GM18507 (cell line): ENCODE data around the gene TRIM24.
"Not testable (repeated sequence)": the region's sequence is repeated elsewhere in the genome, so short reads cannot be mapped to it uniquely, and the experiment has no call there.

ENCODE experiments used
- DNase-seq: peaks from one replicate; pipeline ENCODE4 v3.0.0; 2011; ENCODE audit warnings: low read depth; ENCODE audit not compliant: insufficient read length; ENCODE audit errors: extremely low spot score
- FAIRE-seq: peaks from 2 replicates; lab custom pipeline; 2011; peaks lifted over from hg19 to GRCh38; lab: Jason Lieb, UNC

TRIM24 gene

DNA sequence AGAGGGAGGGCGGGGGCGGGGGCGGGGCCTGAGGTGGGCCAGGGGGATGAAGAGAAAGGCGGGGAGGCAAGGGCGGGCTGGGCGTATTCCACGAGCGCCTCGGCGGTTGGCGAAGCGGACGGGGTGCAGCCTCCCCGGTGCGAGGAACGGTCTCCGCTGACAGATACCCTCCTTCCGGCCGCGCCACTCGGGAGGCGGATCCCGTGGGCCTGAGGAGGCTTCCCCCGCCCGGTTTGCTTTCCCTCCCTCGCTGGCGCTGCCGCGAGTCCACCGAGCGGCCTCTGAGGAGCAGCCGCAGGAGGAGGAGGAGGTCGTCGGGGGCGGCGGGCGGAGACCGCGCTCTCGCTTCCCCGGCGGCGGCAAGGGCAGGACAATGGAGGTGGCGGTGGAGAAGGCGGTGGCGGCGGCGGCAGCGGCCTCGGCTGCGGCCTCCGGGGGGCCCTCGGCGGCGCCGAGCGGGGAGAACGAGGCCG, at the start of gene TRIM24:
TSS of gene TRIM24 (plus strand) at position 84 of the 473 bp plus-strand sequence. CDS start at position 374, 290 bp downstream.
- FAIRE-seq, result no peak
- no peak for DNase-seq

DNA sequence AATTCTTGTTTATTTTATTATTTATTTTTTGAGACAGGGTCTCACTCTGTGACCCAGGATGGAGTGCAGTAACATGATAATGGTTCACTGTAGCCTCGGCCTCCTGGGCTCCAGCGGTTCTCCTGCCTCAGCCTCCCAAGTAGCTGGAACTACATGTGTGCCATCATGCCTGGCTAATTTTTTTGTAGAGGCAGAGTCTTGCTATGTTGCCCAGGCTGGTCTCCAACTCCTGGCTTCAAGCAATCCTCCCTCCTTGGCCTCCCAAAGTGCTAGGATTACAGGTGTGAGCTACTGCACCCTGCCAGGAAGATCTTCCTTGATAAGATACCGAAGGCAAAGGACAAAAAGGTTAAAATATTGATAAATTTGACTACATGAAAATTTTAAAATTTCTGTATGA, 48.0 kb upstream of the TRIM24 start:
- not testable (repeated sequence) for DNase-seq, FAIRE-seq

DNA sequence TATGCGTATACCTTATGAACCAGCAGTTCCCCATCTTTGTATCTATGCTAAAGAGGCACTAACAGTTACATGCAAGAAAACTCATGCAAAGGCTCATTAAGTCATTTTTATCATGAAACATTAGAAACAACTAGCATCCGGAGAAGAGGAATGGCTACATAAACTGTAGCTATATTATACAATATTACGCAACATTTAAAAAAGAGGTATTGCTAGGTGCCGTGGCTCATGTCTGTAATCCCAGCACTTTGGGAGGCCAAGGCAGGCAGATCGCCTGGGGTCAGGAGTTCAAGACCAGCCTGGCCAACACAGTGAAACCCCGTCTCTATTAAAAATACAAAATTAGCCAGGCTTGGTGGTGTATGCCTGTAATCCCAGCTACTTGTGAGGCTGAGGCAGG, 47.1 kb upstream of the TRIM24 start:
- not testable (repeated sequence) for FAIRE-seq, DNase-seq

DNA sequence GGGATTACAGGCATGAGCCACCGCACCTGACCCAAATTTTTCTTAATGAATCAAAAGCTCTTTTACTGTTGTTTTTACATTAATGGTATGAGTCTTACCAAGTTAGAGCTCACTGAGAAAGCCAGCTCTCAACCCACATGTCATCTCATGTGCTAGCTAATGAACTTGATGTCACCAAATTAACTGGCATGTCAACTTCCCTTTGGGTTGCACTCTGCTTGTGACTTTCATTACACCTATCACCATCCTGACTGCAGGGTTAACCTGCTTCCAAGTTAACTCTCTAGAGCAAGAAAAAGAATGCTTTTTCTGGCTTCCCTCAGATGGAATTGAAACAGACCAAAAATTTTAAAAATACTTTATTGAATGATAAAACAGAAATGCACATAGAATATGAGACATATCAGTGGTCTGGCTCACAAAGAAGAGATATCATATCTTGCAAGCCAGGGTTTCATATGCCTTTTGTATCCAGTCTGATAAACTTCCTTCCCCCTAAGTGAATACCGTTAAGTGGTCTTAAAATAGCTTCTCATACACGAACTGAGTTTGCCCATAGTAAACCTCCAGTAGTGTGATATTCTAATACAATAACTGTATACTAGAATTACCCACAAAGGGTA, 42.9 kb upstream of the TRIM24 start:
- no peak for FAIRE-seq
- no peak for DNase-seq

DNA sequence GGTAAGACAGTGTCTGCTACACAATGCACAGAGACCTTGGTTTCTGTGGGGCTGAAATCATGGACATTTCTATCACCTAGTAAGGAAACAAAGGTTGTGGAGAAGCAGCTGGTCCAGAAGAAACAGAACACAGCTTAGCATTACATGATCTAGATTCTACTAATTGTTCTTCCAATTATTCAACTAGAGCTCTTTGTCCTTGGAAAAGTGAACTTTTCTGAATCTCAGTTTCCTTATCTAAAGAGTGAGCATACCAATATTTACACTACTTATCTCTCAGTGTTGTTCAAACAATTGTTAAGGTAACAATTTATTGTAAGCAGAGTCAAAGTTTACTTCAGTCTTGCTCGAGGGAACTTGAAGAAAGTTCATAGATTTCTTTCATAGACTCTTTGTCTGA, 42.3 kb upstream of the TRIM24 start:
- FAIRE-seq, result no peak
- DNase-seq, result no peak

DNA sequence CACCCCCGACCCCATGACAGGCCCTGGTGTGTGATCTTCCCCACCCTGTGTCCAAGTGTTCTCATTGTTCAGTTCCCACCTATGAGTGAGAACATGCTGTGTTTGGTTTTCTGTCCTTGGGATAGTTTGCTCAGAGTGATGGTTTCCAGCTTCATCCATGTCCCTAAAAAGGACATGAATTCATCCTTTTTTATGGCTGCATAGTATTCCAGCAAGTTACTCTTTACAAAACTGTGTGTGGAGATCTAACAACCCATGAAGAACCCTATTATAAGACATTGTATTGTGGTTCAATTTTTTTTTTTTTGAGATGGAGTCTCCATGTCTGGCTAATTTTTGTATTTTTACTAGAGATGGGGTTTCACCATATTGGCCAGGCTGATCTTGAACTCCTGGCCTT, 41.7 kb upstream of the TRIM24 start:
- not testable (repeated sequence) for DNase-seq, FAIRE-seq

DNA sequence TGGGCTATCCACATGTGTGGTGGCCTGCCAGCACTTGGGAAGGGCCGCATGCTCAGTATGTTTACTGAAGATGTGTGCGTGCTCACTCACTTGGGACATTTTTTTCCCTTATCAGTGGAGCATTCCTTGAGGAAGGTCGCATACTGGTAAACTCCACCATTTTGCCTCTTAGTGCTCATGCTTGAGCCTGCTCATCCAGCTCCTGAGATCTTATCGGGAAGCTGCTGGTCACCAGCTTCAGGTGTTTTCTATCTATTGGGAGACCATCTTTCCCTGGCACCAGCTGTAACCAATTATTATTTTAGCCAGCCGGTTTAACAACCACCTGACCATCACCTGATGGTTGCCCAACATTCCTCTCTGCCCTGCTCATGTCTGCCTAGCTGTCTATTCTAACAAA, 35.0 kb upstream of the TRIM24 start:
- FAIRE-seq, result no peak
- DNase-seq, result no peak

DNA sequence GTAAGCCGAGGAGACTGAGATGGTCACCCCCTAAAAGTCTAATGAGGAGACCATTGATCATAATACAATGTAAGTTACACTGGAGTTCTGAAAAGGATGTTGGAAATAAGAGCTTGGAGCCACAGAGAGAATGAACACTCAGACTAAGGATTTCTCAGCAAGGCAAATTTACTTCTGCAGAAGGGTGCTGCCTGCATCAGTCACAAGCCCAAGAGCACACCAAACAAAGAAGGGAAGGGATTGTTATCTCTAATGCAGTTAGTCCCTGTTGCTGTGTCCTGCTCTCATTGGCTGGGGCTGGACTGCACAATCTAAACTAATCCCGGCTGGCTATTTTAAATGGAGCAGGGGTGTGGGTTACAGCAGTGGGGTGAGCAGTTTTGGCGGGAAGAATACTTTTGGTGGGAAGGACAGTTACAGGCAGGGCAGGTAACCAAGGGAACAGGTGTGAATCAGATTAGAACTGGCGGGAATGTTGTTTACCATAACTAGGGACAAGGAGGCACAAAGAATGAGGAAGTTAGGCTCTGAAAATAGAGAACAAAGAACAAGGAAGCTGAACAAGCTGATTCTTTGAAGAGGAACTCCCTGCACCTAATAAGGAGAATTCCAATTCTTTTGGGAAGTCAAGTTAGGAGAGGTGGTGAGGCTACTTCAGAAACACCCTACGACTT, 30.3 kb upstream of the TRIM24 start:
- DNase-seq (no peak), FAIRE-seq (no peak)

DNA sequence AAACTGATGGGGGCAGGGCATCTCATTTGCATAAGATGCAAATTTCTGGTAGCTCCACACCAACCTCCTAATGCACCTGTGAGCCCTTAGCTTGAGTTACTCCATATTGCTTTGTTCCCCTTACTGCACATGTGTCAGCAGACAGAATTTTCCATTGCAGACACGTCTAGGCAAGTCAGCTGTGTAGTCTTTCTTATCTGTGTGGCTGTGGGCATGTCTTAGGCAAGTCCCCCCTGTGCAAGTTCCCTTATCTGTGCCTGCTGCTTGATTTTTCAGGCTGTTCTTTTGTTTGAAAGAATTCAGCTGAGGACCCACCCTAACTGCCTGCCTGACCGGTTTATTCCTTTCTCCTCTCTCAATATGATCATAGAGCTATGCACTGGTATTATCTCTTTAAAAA, 28.5 kb upstream of the TRIM24 start:
- FAIRE-seq, result no peak

DNA sequence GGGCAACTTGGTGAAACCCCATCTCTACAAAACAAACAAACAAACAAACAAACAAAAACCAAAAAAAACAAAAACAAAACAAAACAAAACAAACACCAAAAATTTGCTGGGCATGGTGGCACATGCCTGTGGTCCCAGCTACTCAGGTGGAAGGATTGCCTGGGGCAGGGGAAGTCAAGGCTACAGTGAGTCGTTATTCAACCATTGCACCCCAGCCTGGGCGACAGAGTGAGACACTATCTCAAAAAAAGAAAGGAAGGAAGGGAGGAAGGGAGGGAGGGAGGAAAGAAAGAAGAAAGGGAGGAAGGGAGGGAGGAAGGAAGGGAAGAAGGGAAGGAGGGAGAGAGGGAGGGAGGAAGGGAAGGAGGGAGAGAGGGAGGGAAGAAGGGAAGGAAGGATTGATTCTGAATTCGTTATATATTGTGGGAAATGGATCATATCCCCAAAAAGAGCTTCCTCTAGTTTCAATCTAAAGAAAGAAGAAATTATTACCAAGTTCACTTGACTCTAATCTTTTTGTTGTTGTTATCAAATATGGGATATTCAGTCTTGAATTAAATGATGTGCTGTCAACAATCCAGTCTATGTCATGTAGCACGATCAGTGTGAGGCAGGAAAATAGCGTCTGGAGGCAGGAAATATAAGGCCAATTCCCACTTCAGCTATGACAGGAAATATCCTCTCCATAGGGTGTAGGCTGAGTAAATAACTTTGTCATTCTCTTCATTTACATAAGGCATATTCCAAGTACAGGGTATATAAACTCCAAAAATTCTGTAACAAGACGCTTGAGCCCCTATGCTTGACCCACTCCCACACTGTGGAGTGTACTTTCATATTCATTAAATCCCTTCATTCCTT, 26.2 kb upstream of the TRIM24 start:
- FAIRE-seq (no peak), DNase-seq (no peak)

More for the DNA sequence above, 28.5 kb upstream of the TRIM24 start:
- no peak for DNase-seq

DNA sequence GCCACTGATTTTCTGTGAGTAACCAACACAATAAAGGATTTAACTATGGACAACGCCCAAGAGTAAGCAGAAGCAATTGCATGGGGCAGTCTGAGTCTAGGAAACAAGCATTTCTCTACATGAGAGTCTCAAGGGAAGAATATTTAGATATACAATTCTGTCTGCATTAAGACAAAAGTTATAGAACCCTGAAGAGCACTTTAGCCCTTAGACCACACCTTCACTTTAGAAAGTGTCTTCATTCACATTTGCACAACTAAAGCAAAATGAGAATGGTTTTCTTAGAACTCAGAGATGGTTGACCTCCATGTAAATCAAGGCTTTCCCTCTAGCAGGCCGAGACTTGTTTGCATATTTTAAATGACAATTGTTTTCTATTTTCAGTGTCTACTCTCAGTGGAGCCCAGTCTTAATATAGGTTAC, 25.5 kb upstream of the TRIM24 start:
- no peak for FAIRE-seq
- DNase-seq, result no peak

DNA sequence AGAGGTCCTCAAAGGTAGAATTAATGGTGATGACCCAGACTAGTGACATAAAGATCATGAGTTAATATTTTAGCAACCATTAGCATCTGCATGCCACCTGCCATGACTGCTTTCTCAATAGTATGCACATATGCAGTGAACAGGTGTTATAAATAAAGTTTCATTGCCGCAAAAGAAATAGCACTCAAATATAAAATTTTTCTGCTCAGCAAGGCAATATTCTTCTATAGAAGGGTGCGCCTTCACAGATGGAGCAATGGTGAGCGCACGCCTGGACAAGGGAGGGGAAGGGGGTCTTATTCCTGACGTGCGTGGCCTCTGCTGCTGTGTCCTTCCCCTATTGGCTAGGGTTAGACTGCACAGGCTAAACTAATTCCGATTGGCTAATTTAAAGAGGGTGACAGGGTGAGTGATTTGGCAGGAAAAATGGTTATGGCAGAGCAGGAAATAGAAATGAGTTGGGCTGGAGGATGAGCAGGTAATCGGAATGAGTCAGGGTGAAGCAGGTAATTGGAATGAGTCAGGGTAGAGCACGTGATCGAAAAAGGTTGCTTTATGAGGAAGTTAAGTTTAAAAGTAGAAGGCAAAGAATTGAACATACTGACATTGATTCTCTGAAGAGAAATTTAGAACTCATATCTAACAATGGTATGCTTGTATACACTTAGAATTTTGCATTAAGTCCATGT, 24.7 kb upstream of the TRIM24 start:
- DNase-seq, result no peak
- FAIRE-seq, result no peak

DNA sequence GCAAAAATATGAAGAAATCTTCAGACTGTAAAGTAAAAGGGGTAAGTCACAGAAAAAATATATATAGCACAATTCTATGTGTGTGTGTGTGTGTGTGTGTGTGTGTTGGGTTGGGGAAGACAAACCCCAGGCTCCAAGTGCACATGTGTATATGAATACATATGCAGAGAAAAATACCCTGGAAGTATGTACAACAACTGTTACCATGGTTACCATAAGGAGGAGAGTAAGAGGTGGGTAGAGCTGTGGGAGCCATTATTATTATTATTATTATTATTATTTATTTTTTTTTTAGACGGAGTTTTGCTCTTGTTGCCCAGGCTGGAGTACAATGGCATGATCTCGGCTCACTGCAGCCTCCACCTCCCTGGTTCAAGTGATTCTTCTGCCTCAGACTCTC, 23.7 kb upstream of the TRIM24 start:
- no peak for DNase-seq

DNA sequence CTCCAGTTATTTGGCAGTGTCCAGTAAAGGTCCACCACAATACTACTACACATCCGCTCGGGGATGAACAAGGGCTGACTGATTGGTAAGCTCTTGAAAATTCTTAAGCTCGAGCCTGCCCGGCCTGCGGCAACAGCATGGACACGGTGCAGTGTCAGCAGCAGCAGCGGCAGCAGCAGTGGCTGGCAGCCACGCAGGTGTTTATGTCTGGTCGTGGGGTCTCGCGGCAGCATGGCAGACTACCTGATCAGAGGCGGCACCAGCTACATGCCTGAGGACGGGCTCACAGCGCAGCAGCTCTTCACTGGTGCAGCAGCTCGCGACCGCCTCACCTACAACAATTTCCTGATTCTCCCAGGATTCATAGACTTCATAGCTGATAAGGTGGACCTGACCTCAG, 19.6 kb upstream of the TRIM24 start:
- DNase-seq (no peak), FAIRE-seq (no peak)

More for the DNA sequence above, 23.7 kb upstream of the TRIM24 start:
- no peak for FAIRE-seq

DNA sequence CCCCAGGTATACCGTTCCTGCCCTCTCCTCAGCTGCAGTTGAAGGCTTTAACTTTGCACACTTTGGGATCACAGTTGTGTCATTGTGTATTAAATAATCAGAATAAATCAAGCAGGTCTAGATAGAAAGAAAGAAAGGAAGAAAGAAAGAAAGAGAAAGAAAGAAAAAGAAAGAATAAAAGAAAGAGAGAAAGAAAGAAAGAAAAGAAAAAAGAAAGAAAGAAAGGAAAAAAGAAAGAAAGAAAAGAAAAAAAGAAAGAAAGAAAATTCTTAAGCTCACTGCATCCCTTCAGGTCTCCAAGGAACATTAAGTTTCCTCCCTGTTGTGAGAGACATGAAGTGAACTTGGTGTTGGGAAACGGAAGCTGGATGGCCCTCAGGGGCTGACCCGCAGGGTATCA, 17.2 kb upstream of the TRIM24 start:
- FAIRE-seq (no peak), DNase-seq (no peak)

DNA sequence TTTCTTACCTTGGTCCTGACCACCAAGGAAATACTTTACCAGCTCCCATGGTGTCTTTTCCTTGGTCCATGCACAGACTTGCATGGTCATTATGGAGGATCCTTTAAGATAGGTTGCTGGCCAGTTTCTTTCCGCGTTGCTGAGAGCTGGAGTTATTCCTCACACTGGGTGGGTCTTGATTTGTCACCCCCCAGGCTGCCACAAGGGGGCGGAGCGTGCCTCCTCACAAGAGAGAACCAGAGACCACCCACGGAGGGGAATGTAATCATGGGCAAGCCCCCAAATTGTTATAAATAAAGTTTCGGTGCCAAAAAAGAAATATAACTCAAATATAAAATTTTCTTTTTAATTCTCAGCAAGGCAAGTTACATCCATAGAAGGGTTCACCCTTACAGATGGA, 10.5 kb upstream of the TRIM24 start:
- FAIRE-seq (no peak), DNase-seq (no peak)

DNA sequence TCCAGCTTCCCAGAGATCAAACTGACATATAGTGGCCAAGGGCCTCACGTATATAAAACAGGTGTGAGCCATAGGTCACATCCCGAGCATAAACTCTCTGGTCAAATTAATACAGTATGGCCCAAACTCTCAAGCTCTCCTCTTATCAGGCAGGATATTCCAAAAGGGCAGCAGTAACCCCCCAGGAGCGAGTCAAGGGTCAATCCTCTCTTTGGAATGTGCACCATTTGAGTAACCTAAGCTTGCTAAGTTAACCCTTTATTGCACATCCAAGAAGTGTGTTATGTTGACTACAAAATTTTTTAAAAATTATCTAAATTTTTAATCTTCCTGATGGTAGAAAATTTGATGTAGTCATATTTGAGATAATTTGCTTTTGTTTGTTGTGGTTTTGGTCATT, 4.5 kb upstream of the TRIM24 start:
- FAIRE-seq (no peak), DNase-seq (no peak)

DNA sequence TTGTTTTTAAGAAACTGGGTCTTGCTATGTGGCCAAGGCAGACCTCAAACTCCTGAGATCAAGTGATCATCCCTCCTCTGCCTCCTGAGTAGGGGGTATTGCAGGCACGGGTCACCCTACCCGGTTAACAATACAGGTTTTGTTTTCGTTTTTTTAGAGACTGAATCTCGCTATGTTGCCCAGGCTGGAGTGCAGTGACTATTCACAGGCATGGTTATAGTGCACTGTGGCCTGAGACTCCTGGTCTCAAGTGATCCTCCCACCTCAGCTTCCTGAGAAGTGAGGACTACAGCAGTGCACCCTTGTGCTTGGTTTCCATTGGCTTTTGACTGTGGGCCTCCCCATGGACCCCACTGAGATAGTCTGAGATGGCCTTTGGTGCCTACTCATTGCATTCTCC, 3.8 kb upstream of the TRIM24 start:
- no peak for FAIRE-seq
- no peak for DNase-seq

DNA sequence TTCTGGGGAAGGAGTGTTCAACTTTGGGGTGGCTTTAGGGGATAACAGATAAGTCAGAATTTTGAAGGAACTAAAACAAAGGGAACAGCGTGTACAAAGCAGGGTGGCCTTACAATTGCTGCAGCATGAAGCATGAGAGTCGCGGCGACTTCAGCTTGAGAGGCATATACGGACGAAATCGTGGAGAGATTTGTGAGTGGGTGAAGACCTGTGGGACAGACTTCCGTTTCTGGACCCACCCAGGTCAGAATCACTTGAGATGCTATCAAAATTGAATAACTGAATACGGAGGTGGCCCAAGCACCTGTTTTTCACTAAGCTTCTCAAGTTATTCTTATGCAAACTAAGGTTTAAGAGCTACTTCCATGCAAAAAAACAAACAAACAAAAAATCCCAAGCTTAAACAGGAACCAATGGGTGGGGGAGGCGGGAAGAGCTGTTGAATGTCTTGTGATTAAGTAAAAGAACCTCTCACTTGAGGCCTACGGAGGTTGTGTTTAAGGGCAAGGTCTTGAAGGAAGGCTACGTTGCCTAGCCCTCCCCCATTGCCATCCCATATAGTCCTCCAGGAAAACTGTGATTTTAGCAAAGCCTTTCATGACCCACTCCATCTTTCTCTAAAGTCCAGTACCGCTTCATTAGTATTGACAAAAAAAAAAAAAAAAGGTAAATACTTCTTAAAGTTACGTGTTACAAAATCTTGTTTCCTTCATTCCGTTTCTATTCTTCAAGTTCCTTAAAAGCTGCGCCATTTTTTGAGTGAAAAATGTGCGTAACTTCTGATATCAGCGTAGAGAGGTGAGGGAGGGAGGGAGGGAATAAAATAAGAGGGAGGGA, 1.3 kb upstream of the TRIM24 start:
- no peak for FAIRE-seq

More for the DNA sequence above, 1.3 kb upstream of the TRIM24 start:
- DNase-seq, result no peak
